Myocyte (in vitro differentiated cells): ENCODE data around the gene DNMT3L. TPM values are rescaled to one million over a fixed set of nuclear protein-coding genes. Genes with fewer than 3 reads are reported as not detected.
"Not testable (repeated sequence)": the region's sequence is repeated elsewhere in the genome, so short reads cannot be mapped to it uniquely, and the experiment has no call there.

ENCODE experiments used
- DNase-seq: peaks from one replicate; pipeline ENCODE4 v3.0.0-alpha.2; 2012; ENCODE audit warnings: low read depth
- polyA plus RNA-seq: library from polyadenylated mRNA; unstranded; fragments of >200 nt; gene quantifications from one replicate; pipeline ENCODE4 v1.2.1, GENCODE V29; 2012; ENCODE audit warnings: missing spikeins
- total RNA-seq: library from RNA; depleted of rRNA; stranded (reverse); fragments of >200 nt; gene quantifications from 2 replicates; pipeline ENCODE4 v1.2.3, GENCODE V29; 2014

The DNMT3L gene
- total RNA-seq, result not detected in 2 replicates
- polyA plus RNA-seq, result 0.59 TPM

DNA sequence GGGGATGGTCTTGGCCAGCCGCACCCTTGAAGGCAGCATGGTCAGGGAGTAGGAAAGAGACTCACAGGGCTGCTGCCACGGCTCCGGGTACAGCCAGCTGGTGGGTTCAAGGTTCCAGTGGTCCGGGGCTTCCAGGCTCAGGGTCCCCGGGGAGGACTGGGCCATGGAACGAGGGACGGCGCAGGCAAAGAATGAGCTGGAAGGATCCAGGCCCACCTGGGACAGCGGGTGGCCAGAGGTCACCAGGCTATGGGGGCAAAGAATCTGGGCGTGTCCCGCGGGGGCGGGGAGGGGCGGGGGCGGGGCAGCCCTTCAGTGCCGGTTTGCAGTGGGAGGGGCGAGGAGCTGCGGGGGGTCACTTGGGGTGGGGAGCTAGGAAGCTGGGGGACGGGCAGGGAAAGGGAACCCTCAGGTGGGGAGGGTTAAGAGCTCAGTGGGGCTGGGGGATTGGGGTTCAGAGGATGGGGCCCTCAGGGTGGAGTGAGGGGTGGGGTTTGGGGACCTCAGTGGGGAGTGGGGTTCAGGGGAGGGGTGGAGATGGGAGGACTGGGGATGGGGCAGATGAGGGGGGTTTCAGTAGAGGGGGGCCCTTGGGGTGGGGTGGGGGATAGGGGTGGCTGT, at the start of gene DNMT3L:
DNMT3L (minus strand) TSS at position 223 of the 621 bp plus-strand sequence. CDS start 638 bp downstream, outside the sequence.
- no peak for DNase-seq

DNA sequence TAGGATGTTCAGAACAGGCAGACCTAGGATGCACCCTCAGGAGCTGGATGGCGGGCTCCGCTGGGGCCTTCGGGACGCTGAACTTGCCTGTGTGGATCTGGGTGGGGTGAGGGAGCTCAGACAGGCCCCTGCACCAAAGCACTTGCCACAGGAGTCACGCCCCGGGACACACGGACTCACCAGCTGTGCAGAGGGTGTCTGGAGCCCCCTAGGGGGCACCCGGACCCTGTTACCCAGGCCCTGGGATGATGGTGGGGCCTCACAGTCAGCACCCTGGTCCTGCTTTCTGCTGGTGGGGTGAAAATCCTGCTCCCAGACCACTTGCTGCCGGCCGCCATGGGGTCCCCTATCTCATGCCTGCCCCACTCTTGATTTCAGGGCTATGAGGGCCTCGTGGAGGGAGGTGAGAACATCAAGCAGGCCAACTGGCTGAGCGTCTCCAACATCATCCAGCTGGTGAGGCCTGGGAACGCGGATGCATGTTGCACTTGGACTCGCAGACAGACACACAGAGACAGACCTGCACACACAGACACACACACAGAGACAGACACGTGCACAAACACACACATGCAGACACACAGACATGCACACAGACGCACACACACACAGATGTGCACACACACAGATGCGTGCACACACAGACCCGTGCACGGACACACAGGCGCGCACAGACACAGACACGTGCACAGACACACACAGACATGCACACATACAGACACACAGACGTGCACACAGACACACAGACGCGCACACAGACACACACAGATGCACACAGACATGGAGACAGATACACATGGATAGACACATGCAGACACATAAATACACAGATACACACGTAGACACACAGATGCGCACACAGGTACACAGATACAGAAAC, 49.2 kb upstream of the DNMT3L start:
- no peak for DNase-seq

DNA sequence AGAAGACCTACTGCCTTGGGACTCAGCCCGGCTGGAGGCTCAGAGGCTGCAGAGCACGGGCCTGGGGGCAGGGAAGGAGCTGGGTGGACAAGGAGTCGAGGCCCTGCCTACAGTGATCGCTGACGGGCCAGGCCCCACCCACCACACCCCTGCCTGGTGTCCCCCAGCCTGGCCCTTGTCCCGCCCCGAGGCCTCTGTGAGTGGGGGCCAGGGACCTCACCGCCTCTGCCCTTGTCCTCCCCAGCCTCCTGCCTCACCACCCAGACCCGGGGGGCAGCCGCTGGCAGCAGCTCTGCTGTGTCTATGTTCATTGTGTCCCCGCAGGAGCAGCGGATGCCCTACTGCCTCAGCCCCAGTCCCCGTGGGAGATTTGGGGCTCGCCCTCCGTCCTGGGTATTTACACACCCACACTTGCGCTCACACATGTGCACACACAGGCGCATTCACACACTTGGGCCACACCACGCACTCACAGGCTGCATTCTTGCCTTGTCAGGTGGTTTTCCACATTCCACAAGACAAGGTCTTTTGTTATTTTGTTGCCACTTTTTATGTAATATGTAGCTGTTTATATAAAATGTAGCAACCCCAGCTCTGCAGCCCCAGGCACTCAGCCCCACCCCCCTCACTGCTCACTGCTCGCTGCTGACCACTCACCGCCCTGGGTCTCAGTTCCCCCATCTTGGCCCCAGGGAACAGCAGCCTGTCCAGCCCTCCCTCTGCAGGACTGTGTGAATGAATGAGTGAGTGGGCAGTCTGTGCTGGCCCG, 45.4 kb upstream of the DNMT3L start:
- no peak for DNase-seq

DNA sequence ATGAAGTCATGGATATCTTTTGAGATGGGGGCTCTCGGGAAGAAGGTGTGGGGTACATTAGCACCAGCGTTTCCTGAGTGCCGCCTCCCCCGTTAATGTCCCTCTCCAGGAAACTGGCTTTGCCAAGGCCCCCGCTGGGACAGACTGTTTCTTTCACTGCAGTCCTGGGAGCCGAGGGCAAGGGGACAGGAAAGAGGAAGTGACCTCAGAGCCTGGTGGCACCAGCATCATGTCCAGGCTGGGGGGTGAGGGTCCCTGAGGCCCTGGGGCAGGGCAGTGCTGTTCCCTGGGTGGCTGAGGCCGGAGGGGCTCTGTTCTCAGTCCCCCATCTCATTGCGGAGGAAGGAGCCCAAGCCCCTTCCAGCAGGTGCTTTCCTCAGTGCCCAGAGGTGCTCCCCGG, 44.0 kb upstream of the DNMT3L start:
- no peak for DNase-seq

DNA sequence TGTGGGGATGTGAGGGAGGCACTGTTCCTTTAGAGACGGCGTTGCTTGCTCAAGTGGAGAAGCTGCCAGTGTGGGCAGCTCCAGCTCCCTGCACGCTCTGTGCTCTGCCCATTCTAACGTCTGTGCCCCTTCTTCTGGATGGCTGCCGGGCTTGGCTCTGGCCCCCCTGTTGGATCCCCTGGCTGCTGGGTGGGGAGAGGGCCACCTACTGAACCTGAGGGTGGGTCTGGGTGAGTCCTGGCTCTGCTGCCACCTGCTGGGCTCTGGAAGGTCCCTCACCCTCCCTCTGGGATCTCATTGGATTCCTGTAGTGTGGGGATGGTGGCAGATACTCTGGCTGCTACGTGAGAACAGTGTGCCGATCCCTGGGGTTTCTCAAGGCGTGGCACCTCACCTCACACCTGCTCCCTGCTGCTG, 43.2 kb upstream of the DNMT3L start:
- no peak for DNase-seq

DNA sequence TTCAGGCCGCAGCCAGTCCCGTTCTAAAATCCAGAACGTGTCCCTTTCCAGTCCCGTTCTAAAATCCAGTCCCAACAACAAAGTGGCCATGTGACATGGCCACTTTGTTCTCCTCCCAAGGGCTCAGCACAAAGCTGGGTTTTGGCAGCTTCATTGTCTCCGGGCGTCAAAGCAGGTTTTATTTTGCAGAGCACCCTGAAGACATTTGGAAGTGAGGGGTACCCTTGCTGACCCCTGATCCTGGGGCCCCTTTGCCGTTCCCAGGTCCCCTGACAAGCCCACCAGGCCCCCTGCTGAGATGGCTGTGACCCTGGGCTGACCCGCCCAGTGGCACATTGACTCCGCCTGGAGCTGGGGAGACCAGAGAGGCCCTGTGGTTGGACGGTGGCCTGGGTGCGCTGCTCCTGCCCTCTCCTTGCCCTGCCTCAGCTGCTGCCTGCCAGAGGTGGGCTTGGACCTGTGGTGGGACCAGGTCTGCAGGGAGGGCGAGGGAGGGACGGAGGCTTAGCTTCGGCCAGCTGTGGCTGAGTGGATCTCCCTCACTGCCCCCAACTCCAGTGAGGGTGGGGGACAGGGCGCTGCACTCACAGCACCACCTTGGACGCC, 42.4 kb upstream of the DNMT3L start:
- DNase-seq, result no peak

DNA sequence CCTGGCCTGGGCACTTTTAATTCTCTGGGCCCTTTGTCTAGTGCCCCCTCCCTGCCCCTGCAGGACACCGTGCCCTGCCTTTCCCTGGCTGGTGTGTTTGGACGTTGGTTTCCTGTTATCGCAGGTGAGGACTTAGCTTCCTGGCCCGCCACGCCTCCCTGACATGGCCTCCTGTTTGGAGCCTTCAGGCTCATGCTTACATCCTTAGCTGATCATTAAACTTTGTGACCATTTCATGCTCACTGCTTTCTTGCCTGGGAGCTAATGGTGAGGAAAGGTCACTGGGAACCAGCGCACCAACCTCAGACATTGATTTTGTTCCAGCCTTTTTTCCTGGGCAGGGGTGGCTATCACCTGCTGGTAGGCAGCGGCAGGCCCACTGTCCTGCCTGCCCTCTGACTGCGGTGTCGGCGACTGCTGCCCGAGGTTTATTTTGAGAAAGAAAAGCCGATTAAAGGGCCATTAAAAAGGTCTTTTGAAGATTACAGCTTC, 41.8 kb upstream of the DNMT3L start:
- no peak for DNase-seq

DNA sequence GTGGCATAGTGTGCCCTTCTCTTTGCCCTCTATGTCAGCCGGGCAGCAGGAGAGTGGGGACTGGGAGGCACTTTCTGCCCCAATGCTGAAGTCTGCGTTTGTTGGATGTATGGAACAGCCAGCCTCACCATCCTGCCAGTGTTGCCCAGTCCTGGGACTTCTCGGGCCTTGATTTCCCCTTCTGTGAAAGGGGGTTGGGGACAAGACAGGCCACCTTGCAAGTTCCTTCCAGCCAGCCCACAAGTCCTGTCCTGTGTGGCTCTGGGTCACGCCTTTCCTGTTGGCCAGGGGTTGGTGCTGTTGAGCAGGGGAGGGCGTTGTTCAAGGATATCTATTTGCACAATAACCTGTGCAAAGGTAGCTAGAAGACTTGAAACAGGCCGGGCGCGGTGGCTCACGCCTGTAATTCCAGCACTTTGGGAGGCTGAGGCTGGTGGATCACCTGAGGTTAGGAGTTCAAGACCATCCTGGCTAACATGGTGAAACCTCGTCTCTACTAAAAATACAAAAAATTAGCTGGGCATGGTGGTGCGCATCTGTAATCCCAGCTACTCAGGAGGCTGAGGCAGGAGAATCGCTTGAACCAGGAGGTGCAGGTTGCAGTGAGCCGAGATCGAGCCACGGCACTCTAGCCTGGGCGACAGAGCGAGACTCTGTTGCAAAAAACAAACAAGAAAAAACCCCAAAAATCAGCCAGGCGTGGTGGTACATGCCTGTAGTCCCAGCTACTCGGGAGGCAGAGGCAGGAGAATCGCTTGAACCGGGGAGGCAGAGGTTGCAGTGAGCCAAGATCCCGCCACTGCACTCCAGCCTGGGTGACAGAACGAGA, 41.1 kb upstream of the DNMT3L start:
- not testable (repeated sequence) for DNase-seq

DNA sequence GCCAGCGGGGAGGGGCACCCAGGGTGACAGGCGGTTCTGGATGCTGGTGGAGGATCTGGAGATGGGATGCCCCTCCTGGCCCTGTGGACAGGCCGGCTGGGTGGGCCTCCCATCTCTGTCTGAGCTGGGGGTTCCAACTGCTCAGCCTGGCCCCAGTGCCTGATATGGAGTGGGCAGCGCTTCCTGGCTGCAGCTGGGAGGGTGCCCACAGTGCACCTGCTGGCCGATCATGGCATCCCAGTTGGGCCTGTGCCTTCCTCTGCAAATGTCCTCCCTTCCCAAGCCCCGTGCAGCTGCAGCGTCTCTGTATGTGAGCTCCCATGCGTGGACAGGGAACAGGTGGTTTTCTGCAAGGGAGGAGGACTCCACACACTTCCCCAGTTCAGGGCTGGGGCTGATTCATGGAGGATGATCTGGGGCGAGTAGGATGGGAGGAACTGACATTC, 40.3 kb upstream of the DNMT3L start:
- DNase-seq, result peak; percentile 94

DNA sequence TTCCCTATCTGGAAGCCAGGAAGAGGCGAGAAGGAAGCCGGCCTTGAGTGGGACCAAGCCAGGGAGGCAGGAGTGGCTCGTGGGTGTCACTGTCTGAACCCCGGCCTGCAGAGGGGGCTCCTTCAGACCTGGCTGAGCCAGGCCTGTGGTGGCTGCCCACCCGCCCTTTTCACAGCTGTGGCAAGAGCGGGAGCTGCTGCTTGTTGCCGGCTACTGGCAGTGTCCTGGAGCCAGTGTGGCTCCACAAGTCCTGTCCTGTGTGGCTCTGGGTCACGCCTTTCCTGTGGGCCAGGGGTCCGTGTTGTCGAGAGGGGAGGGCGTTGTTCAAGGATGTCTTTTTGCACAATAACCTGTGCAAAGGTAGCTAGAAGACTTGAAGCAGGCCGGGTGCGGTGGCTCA, 39.4 kb upstream of the DNMT3L start:
- DNase-seq, result peak; percentile 37

DNA sequence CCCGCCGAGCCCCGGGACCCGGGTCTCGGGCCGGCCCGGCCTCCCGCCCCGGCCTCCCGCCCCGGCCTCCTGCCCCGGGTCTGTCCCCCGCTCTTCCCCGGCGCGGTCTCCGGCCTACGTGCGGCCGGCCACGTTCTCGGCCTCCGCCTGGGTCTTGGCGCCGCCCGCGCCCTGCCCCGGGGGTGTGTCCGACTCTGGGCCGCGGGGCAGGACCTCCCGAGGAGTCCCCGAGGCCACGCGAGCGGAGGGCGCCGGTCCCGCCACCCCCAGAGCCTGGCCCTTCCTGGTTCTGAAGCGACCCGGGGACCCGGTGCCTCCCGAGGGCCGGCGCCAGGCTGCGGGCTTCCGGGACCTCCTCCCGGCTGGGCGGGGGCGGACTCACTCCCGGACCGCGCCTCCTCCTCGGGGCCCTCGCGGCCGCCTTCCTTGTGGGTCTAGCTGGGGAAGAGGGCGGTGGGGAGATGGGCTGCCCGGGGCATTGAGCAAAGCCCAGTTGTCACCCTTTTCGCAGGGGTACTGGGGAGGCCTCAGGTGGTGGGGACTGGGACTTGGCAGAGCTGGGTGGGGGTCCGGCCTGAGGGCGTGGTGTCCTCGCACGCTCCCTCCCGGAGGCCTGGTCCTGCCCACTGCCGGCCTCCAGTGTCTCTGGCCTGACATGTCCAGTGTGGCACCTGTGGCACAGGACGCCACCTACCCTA, 38.7 kb upstream of the DNMT3L start:
- DNase-seq, result peak; percentile 57

DNA sequence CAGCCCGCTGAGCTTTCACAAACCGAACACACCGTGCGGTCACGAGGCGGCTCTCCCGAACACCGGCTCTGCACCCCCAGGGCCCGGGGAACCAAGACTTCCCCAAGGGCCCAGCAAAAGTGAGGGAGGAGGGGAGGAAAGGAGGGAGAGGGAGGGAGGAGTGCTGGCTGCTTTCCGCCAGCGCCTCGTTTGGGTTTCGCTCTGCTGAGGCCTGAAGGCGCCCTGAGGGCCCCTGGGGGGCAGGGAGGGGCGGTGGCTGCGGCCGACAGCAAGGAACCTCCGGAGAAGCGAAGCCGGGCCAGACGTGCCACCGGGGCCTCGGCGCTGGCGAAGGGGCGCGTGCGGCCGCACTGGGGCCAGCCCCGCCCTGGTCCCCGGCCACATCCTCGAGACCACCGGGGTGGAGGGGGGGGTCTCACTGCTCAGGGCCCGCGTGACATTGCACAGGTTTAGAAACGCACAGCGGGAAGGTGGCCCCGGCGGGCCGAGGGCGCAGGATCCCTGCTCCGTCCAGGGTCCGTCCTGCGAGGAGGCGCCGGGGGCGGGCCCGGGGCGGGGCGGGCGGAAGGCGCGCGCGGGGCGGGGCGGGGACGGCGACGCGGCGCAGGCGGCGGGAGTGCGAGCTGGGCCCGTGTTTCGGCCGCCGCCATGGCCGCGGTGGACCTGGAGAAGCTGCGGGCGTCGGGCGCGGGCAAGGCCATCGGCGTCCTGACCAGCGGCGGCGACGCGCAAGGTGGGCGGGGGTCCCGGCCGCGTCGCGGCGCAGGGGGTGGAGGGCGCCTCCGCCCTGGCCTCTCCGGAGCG, 38.0 kb upstream of the DNMT3L start, which contains the start of gene PFKL:
PFKL (plus strand) TSS at position 596 of the 804 bp plus-strand sequence; CDS start at position 649, 53 bp downstream.
- peak; percentile 69 for DNase-seq

DNA sequence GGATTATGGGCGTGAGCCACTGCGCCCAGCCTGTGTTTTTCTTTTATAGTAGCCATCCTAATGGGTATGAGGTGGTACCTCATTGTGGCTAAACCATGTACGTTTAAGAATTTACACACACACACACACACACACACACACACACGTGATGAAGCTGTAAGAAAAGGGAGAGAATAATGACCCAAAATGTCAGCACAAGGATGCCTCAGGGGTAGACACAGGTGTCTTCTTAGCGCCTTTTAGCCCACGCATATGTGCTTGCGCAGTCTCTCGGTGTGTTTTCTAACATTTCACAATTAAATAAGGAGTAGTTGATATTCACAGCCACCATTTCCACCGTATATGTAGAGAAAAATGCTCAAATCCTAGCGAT, 37.4 kb upstream of the DNMT3L start:
- no peak for DNase-seq

DNA sequence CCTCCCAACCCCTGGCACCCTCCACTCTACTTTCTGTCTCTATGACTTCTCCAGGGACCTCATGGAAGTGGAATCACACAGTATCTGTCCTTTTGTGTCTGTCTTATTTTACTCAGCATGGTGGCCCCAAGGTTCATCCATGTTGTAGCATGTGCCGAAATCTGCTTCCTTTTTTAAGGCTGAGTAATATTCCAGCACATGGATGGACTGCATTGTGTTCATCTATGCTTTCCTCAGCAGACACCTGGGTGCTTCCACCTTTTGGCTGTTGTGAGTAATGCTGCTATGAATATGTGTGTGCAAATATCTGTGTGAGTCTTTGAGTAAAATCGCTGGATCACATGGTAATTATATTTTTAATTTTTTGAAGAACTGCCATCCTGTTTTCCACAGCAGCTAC, 36.6 kb upstream of the DNMT3L start:
- DNase-seq, result no peak

DNA sequence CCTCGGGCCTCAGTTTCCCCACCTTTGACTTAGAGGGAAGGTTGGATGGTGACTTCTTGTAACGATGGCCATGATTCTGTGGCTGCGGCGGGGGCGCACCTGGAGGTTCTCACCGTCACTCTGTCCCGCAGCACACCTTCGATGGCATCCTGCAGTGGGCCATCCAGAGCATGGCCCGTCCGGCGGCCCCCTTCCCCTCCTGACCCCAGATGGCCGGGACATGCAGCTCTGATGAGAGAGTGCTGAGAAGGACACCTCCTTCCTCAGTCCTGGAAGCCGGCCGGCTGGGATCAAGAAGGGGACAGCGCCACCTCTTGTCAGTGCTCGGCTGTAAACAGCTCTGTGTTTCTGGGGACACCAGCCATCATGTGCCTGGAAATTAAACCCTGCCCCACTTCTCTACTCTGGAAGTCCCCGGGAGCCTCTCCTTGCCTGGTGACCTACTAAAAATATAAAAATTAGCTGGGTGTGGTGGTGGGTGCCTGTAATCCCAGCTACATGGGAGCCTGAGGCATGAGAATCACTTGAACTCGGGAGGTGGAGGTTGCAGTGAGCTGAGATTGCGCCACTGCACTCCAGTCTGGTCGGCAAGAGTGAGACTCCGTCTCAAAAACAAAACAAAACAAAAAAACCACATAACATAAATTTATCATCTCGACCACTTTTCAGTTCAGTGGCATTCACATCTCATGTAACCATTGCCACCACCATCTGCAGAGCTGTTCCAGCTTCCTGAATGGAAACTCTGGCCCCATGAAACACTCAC, 36.0 kb upstream of the DNMT3L start:
- peak; percentile 88 for DNase-seq

DNA sequence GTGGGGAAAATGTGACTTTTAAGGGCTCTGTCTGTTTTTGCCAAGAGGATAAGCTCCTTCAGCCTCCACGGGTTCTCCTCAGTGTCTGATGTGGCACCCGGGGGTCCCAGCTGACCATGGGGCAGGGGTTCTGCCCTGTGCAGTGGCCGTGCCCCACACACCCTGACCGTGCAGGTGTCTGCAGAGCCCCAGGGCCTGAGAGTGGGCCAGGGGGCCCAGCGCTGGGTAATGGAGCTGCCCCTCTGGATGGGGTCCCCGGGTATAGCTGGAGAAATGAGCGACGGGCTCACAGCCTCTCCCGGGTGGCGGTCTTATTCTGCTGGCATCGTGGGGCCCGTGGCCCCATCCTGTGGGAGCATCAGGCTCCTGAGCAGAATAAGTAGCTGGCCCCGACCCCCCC, 35.2 kb upstream of the DNMT3L start:
- DNase-seq, result no peak

DNA sequence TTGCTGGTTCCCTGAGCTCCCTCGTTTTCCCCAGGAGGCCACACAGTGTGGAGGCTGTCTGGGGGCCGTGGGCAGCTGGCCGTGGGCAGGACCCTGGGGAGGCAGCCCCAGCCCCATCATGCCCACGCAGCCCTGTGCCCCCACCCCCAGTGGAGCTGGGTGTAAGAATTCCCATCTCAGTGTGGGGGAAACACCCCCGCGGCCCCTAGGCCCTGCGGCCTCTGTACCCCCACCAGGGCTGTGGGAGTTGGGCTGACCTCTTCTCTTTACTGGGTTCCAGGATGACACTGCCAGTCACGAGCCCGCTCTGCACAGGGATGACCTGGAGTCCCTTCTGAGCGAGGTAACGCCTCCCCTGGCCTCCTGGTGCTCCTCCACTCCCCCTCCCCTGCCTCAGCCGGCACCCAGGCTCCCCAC, 34.4 kb upstream of the DNMT3L start:
- no peak for DNase-seq

DNA sequence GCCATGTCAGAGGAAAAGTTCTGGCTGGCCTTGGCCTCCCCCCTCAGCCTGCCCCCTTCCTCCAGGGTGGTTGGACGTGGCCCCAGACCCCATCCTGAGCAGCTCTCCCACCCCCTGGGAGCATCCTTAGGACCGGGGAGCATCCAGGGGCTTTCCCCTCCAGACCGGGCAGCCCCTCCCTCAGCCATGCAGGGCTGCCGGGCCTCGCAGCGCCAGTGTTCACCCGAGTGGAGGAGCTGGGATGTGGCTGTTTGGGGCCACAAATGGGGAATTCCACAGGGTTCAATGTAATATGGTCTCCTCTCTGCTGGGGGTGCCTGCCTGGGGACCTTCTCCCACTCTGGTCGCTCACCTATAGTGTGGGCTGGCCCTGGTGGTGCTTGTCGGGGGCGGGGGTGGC, 33.9 kb upstream of the DNMT3L start:
- DNase-seq, result no peak
